Natural killer cell treated with Interleukin-12 subunit alpha and Interleukin-12 subunit beta and Interleukin-15 and Interleukin-18, amount 100 ng/mL, for 72 hours (primary cell): ENCODE measurements around the gene CDKN1A. TPM values are rescaled to one million over a fixed set of nuclear protein-coding genes. Genes with fewer than 3 reads are reported as not detected.

Source experiments
- ATAC-seq, 2 donors: fragments of 150-1000 bp; cut with Tn5 transposase in 1 of 2; sonication (Bioruptor Pico), chemical (Tn5 transposase) in 1 of 2; 2 replicates each; pipeline ENCODE4 v1.10.0; 2021
- DNase-seq: peaks from one replicate; pipeline ENCODE4 v3.0.0; 2022; ENCODE audit warnings: low spot score
- H3K27ac Mint-ChIP-seq, 2 donors: 1 replicate in 1 of 2; 2 replicates in 1 of 2; pipeline ENCODE4 v1.8.0; 2022; ENCODE audit warnings: mixed read lengths in 2 of 2, mild to moderate bottlenecking in 1 of 2, moderate library complexity in 1 of 2
- H3K27me3 Mint-ChIP-seq, 2 donors: 1 replicate in 1 of 2; 2 replicates in 1 of 2; pipeline ENCODE4 v1.8.0; 2022; ENCODE audit warnings: mixed read lengths in 2 of 2
- H3K36me3 Mint-ChIP-seq: one replicate; pipeline ENCODE4 v1.8.0; 2022; ENCODE audit warnings: mixed read lengths
- H3K4me1 Mint-ChIP-seq, 2 donors: 1 replicate in 1 of 2; 2 replicates in 1 of 2; pipeline ENCODE4 v1.8.0; 2022; ENCODE audit warnings: low read depth in 2 of 2, mixed read lengths in 2 of 2, mild to moderate bottlenecking in 1 of 2
- H3K4me3 Mint-ChIP-seq: one replicate; pipeline ENCODE4 v1.8.0; 2022; ENCODE audit warnings: mixed read lengths
- H3K9me3 Mint-ChIP-seq: 2 replicates; pipeline ENCODE4 v1.8.0; 2022; ENCODE audit warnings: mixed read lengths
- total RNA-seq, 2 donors: library from RNA; stranded (reverse); gene quantifications; one replicate each; pipeline ENCODE4 v1.2.3, GENCODE V29; 2022

Gene CDKN1A
- total RNA-seq, 2 donors from 2014 or later = 176 to 617 TPM

- ATAC-seq = no peak
- H3K4me3 Mint-ChIP-seq = no peak overlapping the region
- no peaks in the 10 kb centered on the region for H3K36me3 Mint-ChIP-seq
- H3K4me1 Mint-ChIP-seq = peaks cover 0 to 10% of the 10 kb centered on the region in 2 donors
- H3K9me3 Mint-ChIP-seq = no peaks in the 10 kb centered on the region
- no peak for DNase-seq
- no peak overlapping the region for H3K27ac Mint-ChIP-seq
- peaks cover 14% of the 10 kb centered on the region in 2 donors for H3K27me3 Mint-ChIP-seq
Observed at GRCh38 chr6:36662827-36663256, 15.7 kb upstream of the CDKN1A start.

GRCh38 chr6:36663504-36664446, 14.7 kb upstream of the CDKN1A start:
- ATAC-seq (peak; percentile 29 to 51), DNase-seq (no peak)
- H3K4me1 Mint-ChIP-seq = peaks cover 0 to 10% of the 10 kb centered on the region in 2 donors
- H3K27ac Mint-ChIP-seq = no peak overlapping the region
- no peaks in the 10 kb centered on the region for H3K36me3 Mint-ChIP-seq
- no peaks in the 10 kb centered on the region for H3K9me3 Mint-ChIP-seq
- peaks cover 9 to 10% of the 10 kb centered on the region in 2 donors for H3K27me3 Mint-ChIP-seq
- H3K4me3 Mint-ChIP-seq = no peak overlapping the region

- Mint-ChIP-seq H3K4me3 (no peak overlapping the region), H3K4me1 (peaks cover 0 to 10% of the 10 kb centered on the region in 2 donors), H3K36me3 (no peaks in the 10 kb centered on the region), H3K9me3 (no peaks in the 10 kb centered on the region), H3K27me3 (peaks cover 0 to 6% of the 10 kb centered on the region in 2 donors), H3K27ac (no peak overlapping the region)
- ATAC-seq (no peak), DNase-seq (no peak)
Observed at GRCh38 chr6:36665180-36665579, 13.3 kb upstream of the CDKN1A start.

- Mint-ChIP-seq H3K4me3 (no peak overlapping the region), H3K9me3 (no peaks in the 10 kb centered on the region), H3K36me3 (no peaks in the 10 kb centered on the region), H3K27ac (no peak overlapping the region), H3K27me3 (peaks cover 0 to 6% of the 10 kb centered on the region in 2 donors), H3K4me1 (peaks cover 0 to 10% of the 10 kb centered on the region in 2 donors)
- peak; percentile 25 for DNase-seq
- ATAC-seq = no peak
Observed at GRCh38 chr6:36666287-36666686, 12.2 kb upstream of the CDKN1A start.

GRCh38 chr6:36666826-36667591, 11.5 kb upstream of the CDKN1A start:
- ATAC-seq (peak in 1 of 2 donors; percentile 34), DNase-seq (peak; percentile 42)
- no peak overlapping the region for H3K27ac Mint-ChIP-seq
- peaks cover 0 to 10% of the 10 kb centered on the region in 2 donors for H3K4me1 Mint-ChIP-seq
- peaks cover 0 to 6% of the 10 kb centered on the region in 2 donors for H3K27me3 Mint-ChIP-seq
- H3K9me3 Mint-ChIP-seq = no peaks in the 10 kb centered on the region
- no peak overlapping the region for H3K4me3 Mint-ChIP-seq
- no peaks in the 10 kb centered on the region for H3K36me3 Mint-ChIP-seq

GRCh38 chr6:36668591-36668990, 9.9 kb upstream of the CDKN1A start:
- Mint-ChIP-seq H3K27ac (no peak overlapping the region), H3K4me1 (peaks cover 0 to 5% of the 10 kb centered on the region in 2 donors), H3K27me3 (no peaks in the 10 kb centered on the region), H3K4me3 (no peak overlapping the region), H3K36me3 (no peaks in the 10 kb centered on the region), H3K9me3 (no peaks in the 10 kb centered on the region)
- peak; percentile 51 for DNase-seq
- no peak for ATAC-seq

- H3K4me1 Mint-ChIP-seq = peaks cover 0 to 7% of the 10 kb centered on the region in 2 donors
- H3K27ac Mint-ChIP-seq = no peak overlapping the region
Observed at GRCh38 chr6:36669002-36669401, 9.5 kb upstream of the CDKN1A start.

GRCh38 chr6:36670271-36670670, 8.2 kb upstream of the CDKN1A start:
- Mint-ChIP-seq H3K36me3 (no peaks in the 10 kb centered on the region), H3K4me3 (no peak overlapping the region), H3K4me1 (peaks cover 0 to 10% of the 10 kb centered on the region in 2 donors), H3K27ac (peak overlapping the region in 1 of 2 donors; percentile 75), H3K9me3 (no peaks in the 10 kb centered on the region), H3K27me3 (no peaks in the 10 kb centered on the region)
- ATAC-seq (no peak), DNase-seq (no peak)

More at GRCh38 chr6:36669002-36669401, 9.5 kb upstream of the CDKN1A start:
- Mint-ChIP-seq H3K27me3 (no peaks in the 10 kb centered on the region), H3K36me3 (no peaks in the 10 kb centered on the region), H3K9me3 (no peaks in the 10 kb centered on the region), H3K4me3 (no peak overlapping the region)
- DNase-seq (peak; percentile 41), ATAC-seq (no peak)

GRCh38 chr6:36671687-36672375, 6.7 kb upstream of the CDKN1A start:
- ATAC-seq (no peak), DNase-seq (peak; percentile 37)
- H3K4me1 Mint-ChIP-seq = peaks cover 10 to 18% of the 10 kb centered on the region in 2 donors
- H3K27ac Mint-ChIP-seq = no peak overlapping the region
- no peak overlapping the region for H3K4me3 Mint-ChIP-seq
- no peaks in the 10 kb centered on the region for H3K36me3 Mint-ChIP-seq
- H3K9me3 Mint-ChIP-seq = no peaks in the 10 kb centered on the region
- H3K27me3 Mint-ChIP-seq = no peaks in the 10 kb centered on the region

GRCh38 chr6:36673882-36674281, 4.6 kb upstream of the CDKN1A start:
- no peak overlapping the region for H3K4me3 Mint-ChIP-seq
- H3K27ac Mint-ChIP-seq = no peak overlapping the region

GRCh38 chr6:36674942-36675341, 3.6 kb upstream of the CDKN1A start:
- H3K27me3 Mint-ChIP-seq = no peaks in the 10 kb centered on the region
- no peaks in the 10 kb centered on the region for H3K9me3 Mint-ChIP-seq
- H3K36me3 Mint-ChIP-seq = peaks cover 5% of the 10 kb centered on the region
- H3K4me1 Mint-ChIP-seq = peaks cover 27 to 36% of the 10 kb centered on the region in 2 donors
- H3K4me3 Mint-ChIP-seq = no peak overlapping the region
- H3K27ac Mint-ChIP-seq = no peak overlapping the region
- DNase-seq (no peak), ATAC-seq (no peak)

More at GRCh38 chr6:36673882-36674281, 4.6 kb upstream of the CDKN1A start:
- H3K9me3 Mint-ChIP-seq = no peaks in the 10 kb centered on the region
- H3K27me3 Mint-ChIP-seq = no peaks in the 10 kb centered on the region
- ATAC-seq (no peak), DNase-seq (peak; percentile 23)
- H3K36me3 Mint-ChIP-seq = peaks cover 5% of the 10 kb centered on the region
- peaks cover 27 to 36% of the 10 kb centered on the region in 2 donors for H3K4me1 Mint-ChIP-seq

- Mint-ChIP-seq H3K27me3 (no peaks in the 10 kb centered on the region), H3K4me1 (peaks cover 37 to 46% of the 10 kb centered on the region in 2 donors), H3K9me3 (no peaks in the 10 kb centered on the region), H3K27ac (peak overlapping the region; percentile 78 to 98), H3K36me3 (peaks cover 15% of the 10 kb centered on the region), H3K4me3 (peak overlapping the region; percentile 93)
- ATAC-seq (no peak), DNase-seq (peak; percentile 69)
Observed at GRCh38 chr6:36676141-36677058, 2.1 kb upstream of the CDKN1A start.
